Activated naive CD4-positive, alpha-beta T cell treated with anti-CD3 and anti-CD28 coated beads for 36 hours (primary cell): ENCODE data around the gene B3GALT6. TPM values are rescaled to one million over a fixed set of nuclear protein-coding genes. Genes with fewer than 3 reads are reported as not detected.

Experiments
- CTCF ChIA-PET: fragments of 350-600 bp; sonication (Branson Sonifier 250); formaldehyde crosslinking; loops from one replicate; lab custom pipeline; 2021; ENCODE audit warnings: antibody characterized with exemption; lab: Charles Lee
- DNase-seq: peaks from one replicate; pipeline ENCODE4 v3.0.0-alpha.2; 2020
- H3K27ac Mint-ChIP-seq: one replicate; pipeline ENCODE4 v1.8.0; 2021; ENCODE audit warnings: mild to moderate bottlenecking, mixed read lengths
- H3K27me3 Mint-ChIP-seq: one replicate; pipeline ENCODE4 v1.8.0; 2021; ENCODE audit warnings: low read depth, mixed read lengths
- H3K36me3 Mint-ChIP-seq: one replicate; pipeline ENCODE4 v1.8.0; 2021; ENCODE audit warnings: low read depth, mixed read lengths
- H3K4me1 Mint-ChIP-seq: one replicate; pipeline ENCODE4 v1.8.0; 2021; ENCODE audit warnings: low read depth, mixed read lengths
- H3K4me3 Mint-ChIP-seq: one replicate; pipeline ENCODE4 v1.8.0; 2021; ENCODE audit warnings: mild to moderate bottlenecking, moderate library complexity, mixed read lengths
- H3K9me3 Mint-ChIP-seq: one replicate; pipeline ENCODE4 v1.8.0; 2021; ENCODE audit warnings: mixed read lengths
- intact Hi-C: fragments of 100-400 bp; cut with micrococcal nuclease; formaldehyde crosslinking; loops from one replicate; pipeline ENCODE4 v1.15.1; 2023
- total RNA-seq, 2 experiments: library from RNA; stranded (reverse); gene quantifications; one replicate each; pipeline ENCODE4 v1.2.3, GENCODE V29; 2021

Gene B3GALT6
- total RNA-seq, 2 experiments from 2014 or later, result 8.7 to 9.9 TPM

- CTCF ChIA-PET, result interaction anchor here (0.5 to 0.6 kb wide), 2 partner anchors 9 to 289 kb away, joined by 3 read pairs; no protein-coding TSS in a partner anchor
- H3K27me3 Mint-ChIP-seq, result no peaks in the 10 kb centered on the region
- H3K27ac Mint-ChIP-seq, result peak overlapping the region; percentile 80
- H3K4me1 Mint-ChIP-seq, result peaks cover 39% of the 10 kb centered on the region
- H3K9me3 Mint-ChIP-seq, result no peaks in the 10 kb centered on the region
- intact Hi-C loops, result loop anchor here (1.0 to 2.0 kb wide), 2 partner anchors 35 to 42 kb away; partner anchors contain the start of gene PUSL1
- DNase-seq, result no peak
- peaks cover 15% of the 10 kb centered on the region for H3K36me3 Mint-ChIP-seq
- peak overlapping the region; percentile 85 for H3K4me3 Mint-ChIP-seq
These were observed 41.1 kb downstream of the B3GALT6 start for GRCh38 chr1:1273209-1273511.

- H3K27me3 Mint-ChIP-seq, result no peaks in the 10 kb centered on the region
- peak; percentile 95 for DNase-seq
- intact Hi-C loops, result loop anchor here (1.0 to 2.0 kb wide), 2 partner anchors 35 to 43 kb away; partner anchors contain the start of gene PUSL1
- peak within 1 kb of the TSS; percentile 80 for H3K27ac Mint-ChIP-seq
- H3K4me3 Mint-ChIP-seq, result peak within 1 kb of the TSS; percentile 85
- no peaks in the 10 kb centered on the region for H3K9me3 Mint-ChIP-seq
- peaks cover 39% of the 10 kb centered on the region for H3K4me1 Mint-ChIP-seq
- CTCF ChIA-PET, result interaction anchor here (0.5 to 0.6 kb wide), 2 partner anchors 8 to 289 kb away, joined by 3 read pairs; no protein-coding TSS in a partner anchor
- peaks cover 15% of the 10 kb centered on the region for H3K36me3 Mint-ChIP-seq
These were observed 41.7 kb downstream of the B3GALT6 start, which contains the start of gene UBE2J2 for GRCh38 chr1:1273512-1274298. Gene UBE2J2, minus strand, starts transcription at chr1:1273854. Its CDS starts 5,862 bp downstream, at chr1:1267992.

GRCh38 chr1:1274299-1274930, 42.4 kb downstream of the B3GALT6 start:
- H3K4me1 Mint-ChIP-seq, result peaks cover 36% of the 10 kb centered on the region
- CTCF ChIA-PET, result no interaction called here
- DNase-seq, result no peak
- intact Hi-C loops, result no loop called here
- no peaks in the 10 kb centered on the region for H3K27me3 Mint-ChIP-seq
- peaks cover 15% of the 10 kb centered on the region for H3K36me3 Mint-ChIP-seq
- H3K27ac Mint-ChIP-seq, result no peak overlapping the region
- H3K9me3 Mint-ChIP-seq, result no peaks in the 10 kb centered on the region
- peak overlapping the region; percentile 60 for H3K4me3 Mint-ChIP-seq

GRCh38 chr1:1274931-1275431, 42.9 kb downstream of the B3GALT6 start:
- peaks cover 14% of the 10 kb centered on the region for H3K36me3 Mint-ChIP-seq
- CTCF ChIA-PET, result interaction anchor here (0.7 kb wide), 1 partner anchor 152 kb away, joined by 3 read pairs; no protein-coding TSS in a partner anchor
- no peaks in the 10 kb centered on the region for H3K9me3 Mint-ChIP-seq
- no peak for DNase-seq
- H3K27me3 Mint-ChIP-seq, result no peaks in the 10 kb centered on the region
- H3K27ac Mint-ChIP-seq, result no peak overlapping the region
- peak overlapping the region; percentile 60 for H3K4me3 Mint-ChIP-seq
- intact Hi-C loops, result no loop called here
- H3K4me1 Mint-ChIP-seq, result peaks cover 32% of the 10 kb centered on the region

- no peaks in the 10 kb centered on the region for H3K9me3 Mint-ChIP-seq
- no peaks in the 10 kb centered on the region for H3K27me3 Mint-ChIP-seq
- intact Hi-C loops, result no loop called here
- no peak overlapping the region for H3K4me3 Mint-ChIP-seq
- CTCF ChIA-PET, result interaction anchor here (0.7 kb wide), 1 partner anchor 153 kb away, joined by 3 read pairs; no protein-coding TSS in a partner anchor
- H3K27ac Mint-ChIP-seq, result no peak overlapping the region
- peaks cover 9% of the 10 kb centered on the region for H3K36me3 Mint-ChIP-seq
- H3K4me1 Mint-ChIP-seq, result peaks cover 24% of the 10 kb centered on the region
- no peak for DNase-seq
These were observed 43.8 kb downstream of the B3GALT6 start for GRCh38 chr1:1275836-1276235.

- peaks cover 4% of the 10 kb centered on the region for H3K4me1 Mint-ChIP-seq
- no peak for DNase-seq
- no peaks in the 10 kb centered on the region for H3K36me3 Mint-ChIP-seq
- no peaks in the 10 kb centered on the region for H3K9me3 Mint-ChIP-seq
- CTCF ChIA-PET, result interaction anchor here (0.6 to 0.7 kb wide), 2 partner anchors 22 to 276 kb away, joined by 3 to 4 read pairs; no protein-coding TSS in a partner anchor
- H3K27me3 Mint-ChIP-seq, result no peaks in the 10 kb centered on the region
- H3K4me3 Mint-ChIP-seq, result no peak overlapping the region
- no peak overlapping the region for H3K27ac Mint-ChIP-seq
- intact Hi-C loops, result no loop called here
These were observed 46.6 kb downstream of the B3GALT6 start for GRCh38 chr1:1278620-1279019.

- no peaks in the 10 kb centered on the region for H3K27me3 Mint-ChIP-seq
- no peak overlapping the region for H3K4me3 Mint-ChIP-seq
- H3K36me3 Mint-ChIP-seq, result no peaks in the 10 kb centered on the region
- peaks cover 4% of the 10 kb centered on the region for H3K4me1 Mint-ChIP-seq
- DNase-seq, result no peak
- intact Hi-C loops, result no loop called here
- CTCF ChIA-PET, result interaction anchor here (0.6 to 0.7 kb wide), 2 partner anchors 21 to 276 kb away, joined by 3 to 4 read pairs; no protein-coding TSS in a partner anchor
- H3K27ac Mint-ChIP-seq, result no peak overlapping the region
- H3K9me3 Mint-ChIP-seq, result no peaks in the 10 kb centered on the region
These were observed 47.0 kb downstream of the B3GALT6 start for GRCh38 chr1:1279028-1279427.

GRCh38 chr1:1280782-1281481, 48.9 kb downstream of the B3GALT6 start:
- no peak overlapping the region for H3K27ac Mint-ChIP-seq

GRCh38 chr1:1281533-1282321, 49.7 kb downstream of the B3GALT6 start:
- Mint-ChIP-seq H3K27me3 (no peaks in the 10 kb centered on the region), H3K4me1 (no peaks in the 10 kb centered on the region), H3K9me3 (no peaks in the 10 kb centered on the region), H3K4me3 (no peak overlapping the region), H3K27ac (no peak overlapping the region), H3K36me3 (no peaks in the 10 kb centered on the region)
- intact Hi-C loops, result no loop called here
- CTCF ChIA-PET, result interaction anchor here (0.8 to 1.5 kb wide), 3 partner anchors 8 to 19 kb away, joined by 3 to 4 read pairs (median 3); partner anchors contain the start of gene UBE2J2
- DNase-seq, result peak; percentile 27

More at GRCh38 chr1:1280782-1281481, 48.9 kb downstream of the B3GALT6 start:
- Mint-ChIP-seq H3K9me3 (no peaks in the 10 kb centered on the region), H3K4me1 (no peaks in the 10 kb centered on the region), H3K4me3 (no peak overlapping the region), H3K27me3 (no peaks in the 10 kb centered on the region), H3K36me3 (no peaks in the 10 kb centered on the region)
- CTCF ChIA-PET, result interaction anchor here (1.5 kb wide), 1 partner anchor 19 kb away, joined by 4 read pairs; no protein-coding TSS in a partner anchor
- DNase-seq, result no peak
- intact Hi-C loops, result no loop called here

- Mint-ChIP-seq H3K27me3 (no peaks in the 10 kb centered on the region), H3K27ac (no peak overlapping the region), H3K9me3 (no peaks in the 10 kb centered on the region), H3K36me3 (no peaks in the 10 kb centered on the region), H3K4me1 (no peaks in the 10 kb centered on the region), H3K4me3 (no peak overlapping the region)
- CTCF ChIA-PET, result no interaction called here
- intact Hi-C loops, result no loop called here
- DNase-seq, result no peak
These were observed 51.0 kb downstream of the B3GALT6 start for GRCh38 chr1:1282998-1283397.

- no peak overlapping the region for H3K27ac Mint-ChIP-seq
These were observed 51.8 kb downstream of the B3GALT6 start for GRCh38 chr1:1283821-1284220.

More at GRCh38 chr1:1283821-1284220, 51.8 kb downstream of the B3GALT6 start:
- CTCF ChIA-PET, result no interaction called here
- Mint-ChIP-seq H3K27me3 (no peaks in the 10 kb centered on the region), H3K9me3 (no peaks in the 10 kb centered on the region), H3K36me3 (no peaks in the 10 kb centered on the region), H3K4me1 (no peaks in the 10 kb centered on the region), H3K4me3 (no peak overlapping the region)
- no peak for DNase-seq
- intact Hi-C loops, result no loop called here
